Ascending aorta (tissue), 2 donors: ENCODE data around the gene ANKRD22. TPM values are rescaled to one million over a fixed set of nuclear protein-coding genes. Genes with fewer than 3 reads are reported as not detected.

ENCODE experiments used
- DNase-seq, 2 donors: peaks; one replicate each; pipeline ENCODE4 v3.0.0-alpha.2; 2019; ENCODE audit warnings: low spot score in 2 of 2
- H3K27ac ChIP-seq, 2 donors: fragments of 200-600 bp; sonication (generic); one replicate each; pipeline ENCODE4 v1.5.1; 2016 to 2017; ENCODE audit warnings: mild to moderate bottlenecking in 1 of 2
- H3K27me3 ChIP-seq: fragments of 200-600 bp; sonication (generic); one replicate; pipeline ENCODE4 v1.5.1; 2017
- H3K36me3 ChIP-seq, 2 donors: fragments of 200-600 bp; sonication (generic); one replicate each; pipeline ENCODE4 v1.5.1; 2016
- H3K4me1 ChIP-seq, 2 donors: fragments of 200-600 bp; sonication (generic); one replicate each; pipeline ENCODE4 v1.5.1; 2016 to 2017; ENCODE audit warnings: mild to moderate bottlenecking in 1 of 2
- H3K4me3 ChIP-seq, 2 donors: fragments of 200-600 bp; sonication (generic); one replicate each; pipeline ENCODE4 v1.5.1; 2016 to 2017; ENCODE audit warnings: mild to moderate bottlenecking in 1 of 2
- H3K9me3 ChIP-seq, 2 donors: fragments of 200-600 bp; sonication (generic); one replicate each; pipeline ENCODE4 v1.5.1; 2016
- CTCF ChIP-seq, 3 experiments: fragments of 200-600 bp in 2 of 3; fragments of 450-650 bp in 1 of 3; sonication (generic) in 2 of 3; IDR thresholded peaks; one replicate each; pipeline ENCODE4 v1.5.1; 2016 to 2019; ENCODE audit warnings: antibody characterized with exemption in 3 of 3, mild to moderate bottlenecking in 1 of 3, moderate library complexity in 1 of 3
- intact Hi-C: fragments of 100-400 bp; cut with DNase I; formaldehyde crosslinking; loops from one replicate; pipeline ENCODE4 v1.15.1; 2023
- total RNA-seq: library from RNA; depleted of rRNA; stranded (reverse); fragments of >200 nt; gene quantifications from one replicate; pipeline ENCODE4 v1.1.0, GENCODE V29; 2016

The ANKRD22 gene
- total RNA-seq, 1 donor from 2014 or later, result not detected

DNA sequence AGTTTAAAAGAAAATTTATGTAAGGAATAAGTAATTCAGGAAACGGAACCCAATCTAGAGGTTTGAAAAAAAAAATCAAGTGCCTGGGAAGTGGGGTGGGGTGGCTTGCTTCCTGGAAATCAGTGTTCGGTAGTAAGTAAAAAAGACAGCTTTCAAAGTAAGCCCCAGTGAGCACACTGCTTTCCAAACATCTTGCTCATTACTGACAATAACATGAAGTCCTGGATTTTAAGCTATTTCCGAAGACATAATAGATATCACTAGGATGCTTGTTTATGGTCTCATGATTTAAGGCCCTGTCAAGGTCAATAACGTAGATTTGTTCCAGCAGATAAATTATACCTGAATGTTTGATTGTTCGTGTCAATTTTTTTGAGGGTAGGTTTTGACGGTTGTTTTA, 29.7 kb upstream of the ANKRD22 start:
- H3K27me3 ChIP-seq, result no peaks in the 10 kb centered on the region
- no peak for TF ChIP-seq CTCF (IDR thresholded peaks at IDR 0.05)
- H3K4me1 ChIP-seq, result peaks cover 0 to 12% of the 10 kb centered on the region in 2 donors
- H3K36me3 ChIP-seq, result no peaks in the 10 kb centered on the region
- no peaks in the 10 kb centered on the region for H3K9me3 ChIP-seq
- no peak for DNase-seq
- H3K4me3 ChIP-seq, result peak overlapping the region; percentile 81 to 90
- peak overlapping the region; percentile 76 to 85 for H3K27ac ChIP-seq
- intact Hi-C loops, result loop anchor here (5.0 kb wide), 3 partner anchors 44 to 111 kb away; partner anchors contain the start of gene FAS

DNA sequence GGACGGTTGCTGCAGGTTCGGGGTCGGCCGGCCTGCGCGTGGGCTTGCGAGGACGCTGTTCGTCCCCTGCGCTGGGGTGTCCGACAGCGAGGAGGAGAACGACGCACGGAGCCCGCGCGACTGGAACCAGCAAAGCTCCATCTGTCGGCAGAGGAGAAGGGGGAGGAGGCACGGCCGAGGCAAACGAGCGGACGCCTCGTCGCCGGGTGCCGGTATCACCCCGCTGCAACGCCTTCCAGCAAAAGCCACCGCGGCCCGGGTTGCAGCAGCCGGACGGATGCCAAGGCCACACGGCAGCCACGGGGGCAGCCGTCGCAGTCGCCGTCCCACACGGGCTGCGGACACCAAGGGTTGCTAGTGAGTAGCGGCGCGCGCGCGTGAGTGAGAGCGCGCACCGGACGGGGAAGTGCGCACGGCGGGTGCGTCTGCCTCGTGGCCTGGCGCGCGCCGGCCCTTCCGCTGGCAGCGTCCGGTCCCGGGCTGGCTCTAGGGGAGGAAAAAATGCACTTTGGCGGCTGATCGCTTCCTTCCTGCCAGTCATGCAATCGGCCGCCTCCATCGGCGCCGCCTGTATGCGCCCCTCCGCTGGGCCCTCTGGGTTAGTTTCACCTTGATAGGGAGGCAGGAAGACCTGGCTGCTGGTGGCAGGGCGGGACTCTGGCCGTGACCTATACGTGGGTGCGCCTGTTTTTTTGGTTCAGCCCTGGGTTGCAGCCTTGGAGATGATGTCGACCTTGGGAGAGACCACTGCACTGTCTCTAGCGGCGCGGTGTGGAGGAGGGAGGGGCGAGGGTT, 28.8 kb upstream of the ANKRD22 start:
- no peaks in the 10 kb centered on the region for H3K9me3 ChIP-seq
- H3K36me3 ChIP-seq, result no peaks in the 10 kb centered on the region
- peak overlapping the region; percentile 81 to 90 for H3K4me3 ChIP-seq
- no peak for TF ChIP-seq CTCF (IDR thresholded peaks at IDR 0.05)
- peaks cover 0 to 12% of the 10 kb centered on the region in 2 donors for H3K4me1 ChIP-seq
- intact Hi-C loops, result loop anchor here (5.0 kb wide), 3 partner anchors 43 to 112 kb away; partner anchors contain the start of gene FAS
- peak; percentile 27 to 90 for DNase-seq
- H3K27me3 ChIP-seq, result no peaks in the 10 kb centered on the region
- H3K27ac ChIP-seq, result peak overlapping the region; percentile 76 to 85

DNA sequence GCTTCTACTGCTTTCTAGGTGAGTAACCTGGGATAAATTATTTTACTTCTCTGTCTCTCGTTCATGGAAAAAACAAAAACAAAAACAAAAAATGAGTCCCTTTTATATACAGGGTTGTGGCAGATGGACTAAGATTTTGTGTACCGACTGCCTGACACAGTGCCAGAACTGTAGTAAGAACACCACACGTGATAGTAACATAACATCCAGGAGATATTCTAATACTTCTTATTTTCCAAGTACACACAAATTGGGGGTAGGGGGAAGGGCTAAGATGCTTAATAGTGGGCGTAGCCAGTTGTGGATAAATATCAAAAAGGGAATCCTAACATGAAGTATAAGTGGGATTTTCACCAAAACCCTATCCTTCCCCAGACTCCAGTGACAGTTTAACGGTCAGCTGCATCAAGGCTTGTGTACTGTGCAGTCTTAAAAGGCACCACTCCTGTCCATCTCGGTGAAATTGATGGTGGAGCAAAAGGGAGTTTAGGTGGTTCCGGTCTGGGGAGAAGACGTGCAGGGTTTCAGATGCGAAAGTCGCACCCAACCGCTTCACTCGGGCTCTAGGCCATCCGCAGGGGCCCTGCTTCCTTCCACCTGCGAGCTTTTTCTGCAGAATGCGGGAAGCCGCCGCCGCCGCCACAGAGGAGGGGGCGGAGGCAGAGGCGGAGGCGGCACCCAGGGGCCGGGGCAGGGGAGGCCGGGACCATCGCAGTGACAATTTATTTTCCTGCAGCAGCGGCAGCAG, 28.1 kb upstream of the ANKRD22 start, which contains the start of gene STAMBPL1:
Gene STAMBPL1, plus strand, starts transcription at position 712 of the 748 bp plus-strand sequence. CDS start 21,464 bp downstream, outside the sequence.
- H3K36me3 ChIP-seq, result no peaks in the 10 kb centered on the region
- no peaks in the 10 kb centered on the region for H3K9me3 ChIP-seq
- intact Hi-C loops, result loop anchor here (5.0 kb wide), 3 partner anchors 42 to 113 kb away; partner anchors contain the start of gene FAS
- peaks cover 0 to 12% of the 10 kb centered on the region in 2 donors for H3K4me1 ChIP-seq
- peak within 1 kb of the TSS; percentile 81 to 90 for H3K4me3 ChIP-seq
- DNase-seq, result peak in 1 of 2 donors; percentile 69
- peak within 1 kb of the TSS; percentile 76 to 85 for H3K27ac ChIP-seq
- no peaks in the 10 kb centered on the region for H3K27me3 ChIP-seq
- no peak for TF ChIP-seq CTCF (IDR thresholded peaks at IDR 0.05)

DNA sequence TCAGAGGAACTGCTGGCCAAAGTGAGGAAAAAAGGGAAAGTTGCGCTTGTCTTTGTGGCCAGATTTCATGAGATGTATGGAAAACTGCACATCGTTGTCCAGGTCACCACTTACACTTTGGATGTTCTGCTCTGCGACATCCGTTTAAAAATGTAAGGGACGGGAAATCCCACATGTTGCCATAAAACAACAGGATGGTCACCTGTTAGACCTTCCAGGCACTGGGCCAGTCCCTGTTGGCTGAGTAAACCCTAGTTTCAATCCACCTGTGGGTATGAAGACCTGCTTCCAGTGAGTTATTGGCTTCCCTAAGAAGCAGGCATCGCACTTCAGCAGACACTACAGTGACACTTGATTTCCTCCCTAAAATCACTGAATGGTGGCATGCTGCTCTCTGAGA, 25.7 kb upstream of the ANKRD22 start:
- Histone ChIP-seq H3K4me1 (peaks cover 0 to 12% of the 10 kb centered on the region in 2 donors), H3K4me3 (no peak overlapping the region), H3K36me3 (no peaks in the 10 kb centered on the region), H3K27ac (no peak overlapping the region), H3K27me3 (no peaks in the 10 kb centered on the region), H3K9me3 (no peaks in the 10 kb centered on the region)
- DNase-seq, result no peak
- no peak for TF ChIP-seq CTCF (IDR thresholded peaks at IDR 0.05)
- intact Hi-C loops, result no loop called here

DNA sequence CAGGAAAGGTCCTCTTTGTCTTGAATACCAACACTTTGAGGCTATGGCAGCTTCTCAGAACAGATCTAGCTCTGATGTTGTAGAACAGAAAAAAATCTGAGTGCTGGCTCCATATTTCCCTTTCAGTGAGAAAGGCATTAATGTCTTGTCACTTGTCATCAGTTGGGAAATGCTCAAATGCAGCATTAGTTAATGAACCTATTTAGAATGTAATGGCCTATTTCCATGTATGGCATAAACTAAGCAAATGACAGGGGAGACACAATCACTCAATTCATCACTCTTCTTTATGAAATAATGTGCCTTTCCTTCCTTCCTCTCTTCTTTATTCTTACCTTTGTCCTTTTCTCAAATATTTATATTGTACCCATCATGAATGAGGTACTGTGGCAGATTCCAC, 23.4 kb upstream of the ANKRD22 start:
- TF ChIP-seq CTCF (IDR thresholded peaks at IDR 0.05), result no peak
- Histone ChIP-seq H3K27ac (no peak overlapping the region), H3K4me1 (peaks cover 0 to 2% of the 10 kb centered on the region in 2 donors), H3K36me3 (no peaks in the 10 kb centered on the region), H3K9me3 (no peaks in the 10 kb centered on the region), H3K4me3 (no peak overlapping the region), H3K27me3 (no peaks in the 10 kb centered on the region)
- intact Hi-C loops, result no loop called here
- DNase-seq, result no peak
